Measurements from ENCODE around the gene ZKSCAN3.
"Not testable (repeated sequence)": the region's sequence is repeated elsewhere in the genome, so short reads cannot be mapped to it uniquely, and the experiment has no call there.

The ZKSCAN3 gene

GRCh38 chr6:28349892-28350737, at the start of gene ZKSCAN3:
Gene ZKSCAN3 (plus strand): TSS chr6:28349947. CDS start chr6:28359587, 9,640 bp downstream.
- DNase-seq (ENCODE audit: low read depth), result peak; percentile 60

- DNase-seq (ENCODE audit: low read depth), result no peak
These were observed 46.2 kb upstream of the ZKSCAN3 start for GRCh38 chr6:28303570-28303969.

GRCh38 chr6:28306363-28306762, 43.4 kb upstream of the ZKSCAN3 start:
- not testable (repeated sequence) for DNase-seq (ENCODE audit: low read depth)

- no peak for DNase-seq (ENCODE audit: low read depth)
These were observed 38.5 kb upstream of the ZKSCAN3 start for GRCh38 chr6:28311139-28311823.

- DNase-seq (ENCODE audit: low read depth), result no peak
These were observed 36.8 kb upstream of the ZKSCAN3 start for GRCh38 chr6:28312939-28313338.

- no peak for DNase-seq (ENCODE audit: low read depth)
These were observed 34.1 kb upstream of the ZKSCAN3 start for GRCh38 chr6:28315628-28316027.

GRCh38 chr6:28317866-28318265, 31.9 kb upstream of the ZKSCAN3 start:
- not testable (repeated sequence) for DNase-seq (ENCODE audit: low read depth)

GRCh38 chr6:28322661-28323060, 27.1 kb upstream of the ZKSCAN3 start:
- DNase-seq (ENCODE audit: low read depth), result no peak

- DNase-seq (ENCODE audit: low read depth), result no peak
These were observed 25.8 kb upstream of the ZKSCAN3 start for GRCh38 chr6:28323813-28324424.

- no peak for DNase-seq (ENCODE audit: low read depth)
These were observed 23.3 kb upstream of the ZKSCAN3 start for GRCh38 chr6:28326371-28326948.

GRCh38 chr6:28330041-28330440, 19.7 kb upstream of the ZKSCAN3 start:
- DNase-seq (ENCODE audit: low read depth), result no peak

GRCh38 chr6:28333047-28333446, 16.7 kb upstream of the ZKSCAN3 start:
- DNase-seq (ENCODE audit: low read depth), result no peak

- no peak for DNase-seq (ENCODE audit: low read depth)
These were observed 16.1 kb upstream of the ZKSCAN3 start for GRCh38 chr6:28333599-28334018.

GRCh38 chr6:28334286-28335039, 15.3 kb upstream of the ZKSCAN3 start:
- no peak for DNase-seq (ENCODE audit: low read depth)

- no peak for DNase-seq (ENCODE audit: low read depth)
These were observed 14.6 kb upstream of the ZKSCAN3 start for GRCh38 chr6:28335040-28335563.

- DNase-seq (ENCODE audit: low read depth), result peak; percentile 96
These were observed 14.0 kb upstream of the ZKSCAN3 start, which contains the start of gene ZSCAN31 for GRCh38 chr6:28335564-28336283. Gene ZSCAN31 (minus strand): TSS chr6:28336148. CDS start chr6:28329683, 6,465 bp downstream.

- no peak for DNase-seq (ENCODE audit: low read depth)
These were observed 13.2 kb upstream of the ZKSCAN3 start for GRCh38 chr6:28336284-28337120.

GRCh38 chr6:28337121-28337520, 12.6 kb upstream of the ZKSCAN3 start:
- DNase-seq (ENCODE audit: low read depth), result no peak

- DNase-seq (ENCODE audit: low read depth), result no peak
These were observed 9.2 kb upstream of the ZKSCAN3 start for GRCh38 chr6:28340310-28341095.

Measured in stromal cell of bone marrow (primary cell).